IMR-90 (cell line): ENCODE results near the gene LDLRAD4. TPM values are rescaled to one million over a fixed set of nuclear protein-coding genes. Genes with fewer than 3 reads are reported as not detected.

Experiments used
- ATAC-seq: fragments of 200-7000 bp; cut with Tn5 transposase; 2 replicates; pipeline ENCODE4 v1.9.1; 2020; ENCODE audit warnings: low read depth, mild to moderate bottlenecking, moderate library complexity
- BruUV-seq: library from RNA; stranded (reverse); fragments of 400-500 nt; replicated peaks from 2 replicates; lab custom pipeline; 2021; lab: Mats Ljungman, UMichigan
- CTCF ChIA-PET: fragments of 300-600 bp; formaldehyde crosslinking; extraction: SDS; loops from one replicate; lab custom pipeline; 2021; ENCODE audit warnings: antibody characterized with exemption; lab: Yijun Ruan, JAX
- POLR2A ChIA-PET: fragments of 300-600 bp; sonication (Branson Sonifier 250); formaldehyde crosslinking; loops from one replicate; lab custom pipeline; 2022; ENCODE audit warnings: antibody characterized with exemption; ENCODE audit not compliant: unreplicated experiment; lab: Charles Lee
- DNase-seq: peaks from one replicate; pipeline ENCODE4 v3.0.0; 2013
- H2AFZ ChIP-seq: replicated peaks from 2 replicates; pipeline ENCODE3; 2013; ENCODE audit warnings: low read length, mild to moderate bottlenecking; ENCODE audit not compliant: poor library complexity
- H2AK5ac ChIP-seq: 2 replicates; pipeline ENCODE4 v1.6.1; 2013; ENCODE audit warnings: low read depth, low read length, inconsistent platforms
- H2AK9ac ChIP-seq: replicated peaks from 2 replicates; pipeline ENCODE3; 2013; ENCODE audit warnings: mild to moderate bottlenecking, low read depth, low read length, moderate library complexity; ENCODE audit not compliant: poor library complexity
- H2BK120ac ChIP-seq: 2 replicates; pipeline ENCODE4 v1.6.1; 2013; ENCODE audit warnings: low read depth, low read length, inconsistent platforms
- H2BK15ac ChIP-seq: 3 replicates; pipeline ENCODE4 v1.6.1; 2013; ENCODE audit warnings: low read depth, low read length, inconsistent platforms
- H2BK20ac ChIP-seq: 2 replicates; pipeline ENCODE4 v1.6.1; 2013; ENCODE audit warnings: low read depth, mild to moderate bottlenecking, inconsistent platforms, low read length, moderate library complexity
- H2BK5ac ChIP-seq: 2 replicates; pipeline ENCODE4 v1.6.1; 2013; ENCODE audit warnings: mild to moderate bottlenecking, low read depth, low read length, inconsistent platforms; ENCODE audit not compliant: poor library complexity, severe bottlenecking
- H3K14ac ChIP-seq: replicated peaks from 2 replicates; pipeline ENCODE4 v1.6.1; 2013; ENCODE audit warnings: low read depth, low read length, inconsistent platforms
- H3K18ac ChIP-seq: 2 replicates; pipeline ENCODE4 v1.6.1; 2013; ENCODE audit warnings: low read depth, low read length, control low read depth
- H3K23ac ChIP-seq: 2 replicates; pipeline ENCODE4 v1.6.1; 2013; ENCODE audit warnings: low read depth, low read length, inconsistent platforms
- H3K27ac ChIP-seq: 2 replicates; pipeline ENCODE4 v1.5.1; 2013; ENCODE audit warnings: mild to moderate bottlenecking, control low read depth, low read length; ENCODE audit not compliant: insufficient read depth
- H3K27me3 ChIP-seq: 2 replicates; pipeline ENCODE4 v1.6.1; 2013; ENCODE audit warnings: low read length; ENCODE audit not compliant: control insufficient read depth, insufficient read depth
- H3K36me3 ChIP-seq: 2 replicates; pipeline ENCODE4 v1.6.1; 2013; ENCODE audit warnings: low read length, mixed read lengths; ENCODE audit not compliant: control insufficient read depth, insufficient read depth
- H3K4ac ChIP-seq: 2 replicates; pipeline ENCODE4 v1.6.1; 2013; ENCODE audit warnings: low read depth, low read length, inconsistent platforms
- H3K4me1 ChIP-seq: 2 replicates; pipeline ENCODE4 v1.6.1; 2013; ENCODE audit warnings: low read length, mixed read lengths; ENCODE audit not compliant: control insufficient read depth, insufficient read depth
- H3K4me2 ChIP-seq: 2 replicates; pipeline ENCODE4 v1.6.1; 2013; ENCODE audit warnings: low read depth, mild to moderate bottlenecking, control low read depth, low read length, moderate library complexity
- H3K4me3 ChIP-seq: 2 replicates; pipeline ENCODE4 v1.5.1; 2013; ENCODE audit warnings: low read depth, mild to moderate bottlenecking, control low read depth, low read length, moderate library complexity; ENCODE audit not compliant: insufficient read depth
- H3K56ac ChIP-seq: 2 replicates; pipeline ENCODE4 v1.6.1; 2013; ENCODE audit warnings: low read length, inconsistent platforms; ENCODE audit not compliant: insufficient read depth; ENCODE audit errors: extremely low read depth
- H3K79me1 ChIP-seq, 2 experiments: 2 replicates each; pipeline ENCODE4 v1.6.1; 2013; ENCODE audit warnings: low read length in 2 of 2, inconsistent platforms in 1 of 2, low read depth in 1 of 2
- H3K9ac ChIP-seq: 2 replicates; pipeline ENCODE4 v1.6.1; 2013; ENCODE audit warnings: low read depth, low read length, control low read depth
- H3K9me1 ChIP-seq: 2 replicates; pipeline ENCODE4 v1.6.1; 2013; ENCODE audit warnings: low read length, inconsistent platforms; ENCODE audit not compliant: insufficient read depth
- H3K9me3 ChIP-seq: 2 replicates; pipeline ENCODE4 v1.6.1; 2013; ENCODE audit warnings: low read length; ENCODE audit not compliant: control insufficient read depth, insufficient read depth
- H4K20me1 ChIP-seq: 2 replicates; pipeline ENCODE4 v1.6.1; 2013; ENCODE audit warnings: low read length, inconsistent platforms; ENCODE audit not compliant: insufficient read depth
- H4K5ac ChIP-seq: 2 replicates; pipeline ENCODE4 v1.6.1; 2013; ENCODE audit warnings: mild to moderate bottlenecking, low read depth, low read length, control low read depth
- H4K8ac ChIP-seq, 2 experiments: 2 replicates each; pipeline ENCODE4 v1.6.1; 2013; ENCODE audit warnings: low read depth in 2 of 2, low read length in 2 of 2, control low read depth in 1 of 2, inconsistent platforms in 1 of 2
- H4K91ac ChIP-seq: 2 replicates; pipeline ENCODE4 v1.6.1; 2013; ENCODE audit warnings: low read depth, low read length, inconsistent platforms; ENCODE audit not compliant: insufficient read depth
- BHLHE40 ChIP-seq: fragments of 150-350 bp; IDR thresholded peaks from 2 replicates; pipeline ENCODE4 v1.6.1; 2016; ENCODE audit warnings: mild to moderate bottlenecking, low read depth, low read length
- MXI1 ChIP-seq: IDR thresholded peaks from 2 replicates; pipeline ENCODE4 v1.6.1; 2012; ENCODE audit warnings: low read depth, mild to moderate bottlenecking, low read length, moderate library complexity, borderline replicate concordance
- POLR2A ChIP-seq: IDR thresholded peaks from 2 replicates; pipeline ENCODE4 v1.6.1; 2012; ENCODE audit warnings: mild to moderate bottlenecking, low read depth, low read length
- RAD21 ChIP-seq: IDR thresholded peaks from 2 replicates; pipeline ENCODE4 v1.6.1; 2012; ENCODE audit warnings: low read length, improper control_type of control experiment
- RFX5 ChIP-seq: IDR thresholded peaks from 2 replicates; pipeline ENCODE4 v1.8.0; 2012; ENCODE audit warnings: low read depth, mild to moderate bottlenecking, low read length, moderate library complexity
- SMC3 ChIP-seq: fragments of 150-350 bp; IDR thresholded peaks from 2 replicates; pipeline ENCODE4 v1.6.1; 2016; ENCODE audit warnings: low read depth, mild to moderate bottlenecking, antibody characterized with exemption, low read length, moderate library complexity
- WGBS, 2 experiments: methylation state at CpG; one replicate each; pipeline versions ENCODE4 v1.1.5 to v1.1.7; 2013; ENCODE audit warnings: missing lambda C conversion rate in 2 of 2; ENCODE audit not compliant: insufficient read length in 1 of 2; ENCODE audit errors: extremely low coverage in 2 of 2; 5-methylcytosine and 5-hydroxymethylcytosine counted together
- dilution Hi-C: fragments of 300-500 bp; cut with HindIII; formaldehyde crosslinking; loops from one replicate; pipeline ENCODE4 v1.14.3; 2018; ENCODE audit warnings: low sequenced_read_pairs; ENCODE audit not compliant: unreplicated experiment
- in situ Hi-C: fragments of 300-500 bp; cut with MboI; formaldehyde crosslinking; loops from 3 replicates; pipeline ENCODE4 v1.14.3; 2019; ENCODE audit warnings: low sequenced_read_pairs, inconsistent platforms, mixed read lengths
- intact Hi-C: fragments of 100-400 bp; cut with micrococcal nuclease; formaldehyde crosslinking; loops from 2 replicates; pipeline ENCODE4 v1.10.0; 2022
- polyA plus RNA-seq, 3 experiments: library from polyadenylated mRNA; depleted of rRNA; stranded (reverse); fragments of >200 nt; gene quantifications; 2 replicates each; pipeline ENCODE4 v1.2.3, GENCODE V29; 2012; ENCODE audit warnings: low replicate concordance in 1 of 3
- total RNA-seq: library from RNA; depleted of rRNA; stranded (reverse); fragments of >200 nt; gene quantifications from 2 replicates; pipeline ENCODE4 v1.2.3, GENCODE V29; 2012
- TF ChIP-seq, protein P1 (sequence below): fragments of 150-350 bp; IDR thresholded peaks from 2 replicates; pipeline ENCODE4 v1.6.1; 2017; ENCODE audit warnings: mild to moderate bottlenecking, antibody characterized with exemption, low read length, low read depth
- TF ChIP-seq, protein P2 (sequence below): fragments of 150-350 bp; IDR thresholded peaks from 2 replicates; pipeline ENCODE4 v1.6.1; 2016; ENCODE audit warnings: low read depth, mild to moderate bottlenecking, low read length, moderate library complexity, borderline replicate concordance
- TF ChIP-seq, protein P3 (sequence below): conservative IDR thresholded peaks from 2 replicates; pipeline ENCODE4 v1.5.1; 2012; ENCODE audit warnings: mild to moderate bottlenecking, low read depth, low read length, improper control_type of control experiment

Gene LDLRAD4
- total and polyA plus RNA-seq, 2 of the 4 experiments (the other 2 are of a cell fraction), result not detected

DNA sequence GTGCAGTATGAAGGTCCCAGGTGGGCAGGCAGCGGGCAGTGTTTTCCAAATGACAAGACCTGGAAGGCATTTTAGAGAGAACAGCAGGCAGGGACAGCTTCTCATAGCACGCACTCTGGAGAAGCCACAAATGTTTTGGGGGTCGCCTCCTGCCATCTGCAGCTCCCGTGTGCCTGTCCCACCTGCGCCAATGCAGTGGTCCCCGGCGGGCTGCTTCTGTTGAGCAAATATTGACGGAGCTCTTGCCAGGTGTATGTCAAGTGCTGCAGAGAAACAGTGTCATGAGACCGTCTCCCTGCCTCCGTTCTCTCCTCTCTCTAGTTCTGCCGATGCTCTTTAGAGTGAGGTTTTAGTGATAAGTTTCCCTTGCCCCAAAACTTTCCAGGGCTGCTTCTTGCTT is 174.8 kb downstream of the LDLRAD4 start:
- intact Hi-C loops, result no loop called here
- Histone ChIP-seq H3K4me2 (no peak overlapping the region), H4K5ac (no peak overlapping the region), H3K9me3 (no peaks in the 10 kb centered on the region), H3K23ac (no peak overlapping the region), H3K9me1 (no peaks in the 10 kb centered on the region), H3K36me3 (no peaks in the 10 kb centered on the region), H2BK20ac (no peak overlapping the region), H4K91ac (no peak overlapping the region), H3K27ac (no peak overlapping the region), H4K8ac (no peak overlapping the region), H3K9ac (no peak overlapping the region), H3K4me1 (0 out of 2 replicates have a peak, but pooled peaks cover 2% of the 10 kb centered on the region), H2AK9ac (no peak overlapping the region), H3K18ac (no peak overlapping the region), H2BK120ac (no peak overlapping the region), H4K20me1 (no peaks in the 10 kb centered on the region), H3K4me3 (no peak overlapping the region), H2BK5ac (no peak overlapping the region), H3K4ac (no peak overlapping the region), H2AFZ (no peak overlapping the region), H3K27me3 (peaks cover 8% of the 10 kb centered on the region), H3K56ac (no peak overlapping the region), H3K79me1 (no peaks in the 10 kb centered on the region), H3K14ac (no peak overlapping the region), H2BK15ac (no peak overlapping the region), H2AK5ac (no peak overlapping the region)
- DNase-seq (no peak), ATAC-seq (no peak)
- in situ Hi-C loops, result no loop called here
- no TSS peak for BruUV-seq
- ChIA-PET CTCF (no interaction called here), POLR2A (no interaction called here)
- TF ChIP-seq, protein P1, sequence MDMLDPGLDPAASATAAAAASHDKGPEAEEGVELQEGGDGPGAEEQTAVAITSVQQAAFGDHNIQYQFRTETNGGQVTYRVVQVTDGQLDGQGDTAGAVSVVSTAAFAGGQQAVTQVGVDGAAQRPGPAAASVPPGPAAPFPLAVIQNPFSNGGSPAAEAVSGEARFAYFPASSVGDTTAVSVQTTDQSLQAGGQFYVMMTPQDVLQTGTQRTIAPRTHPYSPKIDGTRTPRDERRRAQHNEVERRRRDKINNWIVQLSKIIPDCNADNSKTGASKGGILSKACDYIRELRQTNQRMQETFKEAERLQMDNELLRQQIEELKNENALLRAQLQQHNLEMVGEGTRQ, result no peak
- TF ChIP-seq RFX5, result no peak
- TF ChIP-seq, protein P2, sequence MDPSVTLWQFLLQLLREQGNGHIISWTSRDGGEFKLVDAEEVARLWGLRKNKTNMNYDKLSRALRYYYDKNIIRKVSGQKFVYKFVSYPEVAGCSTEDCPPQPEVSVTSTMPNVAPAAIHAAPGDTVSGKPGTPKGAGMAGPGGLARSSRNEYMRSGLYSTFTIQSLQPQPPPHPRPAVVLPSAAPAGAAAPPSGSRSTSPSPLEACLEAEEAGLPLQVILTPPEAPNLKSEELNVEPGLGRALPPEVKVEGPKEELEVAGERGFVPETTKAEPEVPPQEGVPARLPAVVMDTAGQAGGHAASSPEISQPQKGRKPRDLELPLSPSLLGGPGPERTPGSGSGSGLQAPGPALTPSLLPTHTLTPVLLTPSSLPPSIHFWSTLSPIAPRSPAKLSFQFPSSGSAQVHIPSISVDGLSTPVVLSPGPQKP, result no peak
- TF ChIP-seq RAD21, result no peak
- no peak for TF ChIP-seq SMC3
- no peak for TF ChIP-seq BHLHE40
- TF ChIP-seq, protein P3, sequence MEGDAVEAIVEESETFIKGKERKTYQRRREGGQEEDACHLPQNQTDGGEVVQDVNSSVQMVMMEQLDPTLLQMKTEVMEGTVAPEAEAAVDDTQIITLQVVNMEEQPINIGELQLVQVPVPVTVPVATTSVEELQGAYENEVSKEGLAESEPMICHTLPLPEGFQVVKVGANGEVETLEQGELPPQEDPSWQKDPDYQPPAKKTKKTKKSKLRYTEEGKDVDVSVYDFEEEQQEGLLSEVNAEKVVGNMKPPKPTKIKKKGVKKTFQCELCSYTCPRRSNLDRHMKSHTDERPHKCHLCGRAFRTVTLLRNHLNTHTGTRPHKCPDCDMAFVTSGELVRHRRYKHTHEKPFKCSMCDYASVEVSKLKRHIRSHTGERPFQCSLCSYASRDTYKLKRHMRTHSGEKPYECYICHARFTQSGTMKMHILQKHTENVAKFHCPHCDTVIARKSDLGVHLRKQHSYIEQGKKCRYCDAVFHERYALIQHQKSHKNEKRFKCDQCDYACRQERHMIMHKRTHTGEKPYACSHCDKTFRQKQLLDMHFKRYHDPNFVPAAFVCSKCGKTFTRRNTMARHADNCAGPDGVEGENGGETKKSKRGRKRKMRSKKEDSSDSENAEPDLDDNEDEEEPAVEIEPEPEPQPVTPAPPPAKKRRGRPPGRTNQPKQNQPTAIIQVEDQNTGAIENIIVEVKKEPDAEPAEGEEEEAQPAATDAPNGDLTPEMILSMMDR, result no peak
- no peak for TF ChIP-seq POLR2A
- no peak for TF ChIP-seq MXI1
- dilution Hi-C loops, result no loop called here
- WGBS, 2 experiments, result 75% methylated on average over 4 of the region's 11 CpGs; no CpG with 5 or more reads in 1 of the 2 experiments
